ENCODE results near the gene RHOC.
A peak's percentile ranks its signal among the peaks of the same experiment; 100 is the strongest.

The RHOC gene

DNA sequence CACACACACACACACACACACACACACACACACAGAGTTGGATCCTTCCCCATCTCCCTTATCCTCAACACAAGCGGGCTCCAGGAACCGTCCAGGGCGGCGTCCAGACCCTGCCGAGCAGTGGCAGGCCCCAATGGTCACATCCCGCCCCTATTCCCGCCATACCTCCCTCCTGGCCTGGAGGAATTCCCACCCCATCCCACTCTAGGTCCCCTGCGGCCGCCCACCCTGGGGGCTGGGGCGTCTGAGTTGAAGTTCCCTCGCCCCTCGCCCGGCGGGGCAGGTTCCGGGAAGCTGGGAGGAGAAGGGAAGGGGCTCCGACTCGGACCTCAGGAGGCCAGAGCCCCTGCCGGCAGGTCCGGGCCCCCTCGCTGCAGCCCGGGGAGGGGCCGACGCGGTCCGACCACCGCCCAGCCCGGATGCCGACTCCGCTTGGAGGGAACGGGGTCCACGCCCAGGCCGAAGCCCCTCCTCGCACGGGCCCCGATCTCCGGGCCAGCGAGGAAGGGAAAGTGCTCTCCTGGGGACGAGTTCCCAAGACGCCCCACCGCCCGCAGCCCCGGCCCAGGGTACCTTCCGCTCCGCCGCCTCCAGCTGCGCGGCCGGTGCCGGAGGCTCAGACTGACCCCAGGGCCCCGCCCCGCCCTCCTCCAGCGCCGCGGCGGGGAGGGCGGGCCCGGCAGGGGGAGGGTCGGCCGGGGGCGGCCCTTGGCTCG lies at the start of gene RHOC:
RHOC (minus strand) TSS at position 623 of the 716 bp plus-strand sequence. CDS start 3,328 bp downstream, outside the sequence.
- TF ChIP-seq, protein P1, sequence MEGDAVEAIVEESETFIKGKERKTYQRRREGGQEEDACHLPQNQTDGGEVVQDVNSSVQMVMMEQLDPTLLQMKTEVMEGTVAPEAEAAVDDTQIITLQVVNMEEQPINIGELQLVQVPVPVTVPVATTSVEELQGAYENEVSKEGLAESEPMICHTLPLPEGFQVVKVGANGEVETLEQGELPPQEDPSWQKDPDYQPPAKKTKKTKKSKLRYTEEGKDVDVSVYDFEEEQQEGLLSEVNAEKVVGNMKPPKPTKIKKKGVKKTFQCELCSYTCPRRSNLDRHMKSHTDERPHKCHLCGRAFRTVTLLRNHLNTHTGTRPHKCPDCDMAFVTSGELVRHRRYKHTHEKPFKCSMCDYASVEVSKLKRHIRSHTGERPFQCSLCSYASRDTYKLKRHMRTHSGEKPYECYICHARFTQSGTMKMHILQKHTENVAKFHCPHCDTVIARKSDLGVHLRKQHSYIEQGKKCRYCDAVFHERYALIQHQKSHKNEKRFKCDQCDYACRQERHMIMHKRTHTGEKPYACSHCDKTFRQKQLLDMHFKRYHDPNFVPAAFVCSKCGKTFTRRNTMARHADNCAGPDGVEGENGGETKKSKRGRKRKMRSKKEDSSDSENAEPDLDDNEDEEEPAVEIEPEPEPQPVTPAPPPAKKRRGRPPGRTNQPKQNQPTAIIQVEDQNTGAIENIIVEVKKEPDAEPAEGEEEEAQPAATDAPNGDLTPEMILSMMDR (IDR thresholded peaks at IDR 0.05; ENCODE audit: low read depth, low read length), result no peak

DNA sequence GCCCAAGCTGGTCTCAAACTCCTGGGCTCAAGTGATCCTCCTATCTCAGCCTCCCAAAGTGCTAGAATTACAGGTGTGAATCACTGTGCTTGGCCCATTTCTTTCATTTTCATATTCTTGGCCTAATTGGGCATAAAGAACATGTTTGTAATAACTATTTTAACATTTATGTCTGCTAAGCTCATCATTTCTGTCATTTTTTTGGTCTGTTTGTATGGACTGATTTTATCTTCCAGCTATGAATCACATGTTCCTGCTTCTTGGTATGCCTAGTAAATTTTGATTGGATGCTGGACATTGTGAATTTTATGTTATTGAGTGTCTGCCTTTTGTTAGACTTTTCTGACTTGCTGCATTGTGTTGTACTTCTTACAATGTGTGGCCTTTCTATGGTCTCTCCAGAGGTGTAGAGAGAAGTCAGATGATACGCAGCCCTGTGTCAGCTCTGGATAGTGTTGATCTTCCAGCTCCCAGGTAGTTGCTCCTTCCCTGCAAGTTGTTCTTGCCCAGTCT lies 47.2 kb upstream of the RHOC start:
- no peak overlapping the region for H3K4me3 ChIP-seq (ENCODE audit: low read depth, low read length)
- in situ Hi-C loops (cut with HindIII; ENCODE audit: low sequenced_read_pairs), result no loop called here
- no peak for DNase-seq (ENCODE audit: low read depth, low spot score)
- TF ChIP-seq, protein P1 (IDR thresholded peaks at IDR 0.05; ENCODE audit: low read depth, low read length), result no peak

More for the DNA sequence above, at the start of gene RHOC:
- in situ Hi-C loops (cut with HindIII; ENCODE audit: low sequenced_read_pairs), result no loop called here
- DNase-seq (ENCODE audit: low read depth, low spot score), result peak; percentile 69
- peak within 1 kb of the TSS; percentile 92 for H3K4me3 ChIP-seq (ENCODE audit: low read depth, low read length)

DNA sequence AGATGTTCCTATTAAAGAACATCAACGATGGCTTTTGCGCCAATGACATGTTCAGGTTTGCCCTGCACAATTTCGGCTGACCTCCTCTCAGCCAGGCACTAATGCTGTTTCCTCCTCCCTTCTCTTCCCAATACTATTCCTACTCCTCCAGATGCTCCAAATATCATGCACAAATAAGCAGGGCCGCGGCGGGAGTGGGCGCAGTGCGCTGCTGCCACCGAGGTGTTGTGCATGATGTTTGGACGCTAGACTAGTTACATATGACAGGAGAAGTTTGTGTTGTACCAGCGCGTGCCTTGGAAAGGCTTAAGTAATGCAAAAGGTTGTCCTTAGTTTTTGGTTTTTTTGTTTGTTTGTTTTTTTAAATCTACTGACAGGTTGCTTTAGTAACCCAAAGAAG lies 41.5 kb upstream of the RHOC start:
- no peak overlapping the region for H3K4me3 ChIP-seq (ENCODE audit: low read depth, low read length)
- TF ChIP-seq, protein P1 (IDR thresholded peaks at IDR 0.05; ENCODE audit: low read depth, low read length), result no peak
- in situ Hi-C loops (cut with HindIII; ENCODE audit: low sequenced_read_pairs), result no loop called here
- no peak for DNase-seq (ENCODE audit: low read depth, low spot score)

DNA sequence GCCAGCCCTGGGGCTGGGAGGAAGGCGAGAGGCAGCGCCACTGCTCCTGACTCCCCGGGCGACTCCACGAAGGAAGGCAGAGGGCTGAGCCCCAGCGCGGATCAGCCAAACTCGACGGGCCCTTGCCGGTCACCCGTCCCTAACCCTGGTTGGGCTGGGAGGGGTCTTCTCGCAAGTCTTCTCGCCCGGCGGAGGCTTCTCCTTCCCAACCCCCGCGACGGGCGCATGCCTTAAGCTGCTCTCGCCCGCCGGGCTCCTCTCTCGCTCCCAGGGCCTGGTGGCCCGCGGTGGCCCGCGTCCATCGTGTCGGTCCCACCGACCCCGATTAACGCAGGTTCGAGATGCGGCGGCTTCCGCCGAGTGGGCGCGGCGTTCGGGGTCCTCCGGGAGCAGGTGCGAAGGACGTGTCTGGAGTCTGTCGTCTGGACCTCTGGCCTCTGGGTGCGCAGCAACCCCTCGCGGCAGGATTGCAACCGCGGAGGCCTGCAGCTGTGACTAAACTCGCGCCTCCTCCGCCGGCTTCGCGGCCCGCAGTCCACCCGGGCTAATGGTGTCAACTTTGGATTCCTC lies 37.2 kb upstream of the RHOC start:
- H3K4me3 ChIP-seq (ENCODE audit: low read depth, low read length), result peak overlapping the region; percentile 26
- in situ Hi-C loops (cut with HindIII; ENCODE audit: low sequenced_read_pairs), result no loop called here
- DNase-seq (ENCODE audit: low read depth, low spot score), result peak; percentile 43
- TF ChIP-seq, protein P1 (IDR thresholded peaks at IDR 0.05; ENCODE audit: low read depth, low read length), result peak; percentile 57

DNA sequence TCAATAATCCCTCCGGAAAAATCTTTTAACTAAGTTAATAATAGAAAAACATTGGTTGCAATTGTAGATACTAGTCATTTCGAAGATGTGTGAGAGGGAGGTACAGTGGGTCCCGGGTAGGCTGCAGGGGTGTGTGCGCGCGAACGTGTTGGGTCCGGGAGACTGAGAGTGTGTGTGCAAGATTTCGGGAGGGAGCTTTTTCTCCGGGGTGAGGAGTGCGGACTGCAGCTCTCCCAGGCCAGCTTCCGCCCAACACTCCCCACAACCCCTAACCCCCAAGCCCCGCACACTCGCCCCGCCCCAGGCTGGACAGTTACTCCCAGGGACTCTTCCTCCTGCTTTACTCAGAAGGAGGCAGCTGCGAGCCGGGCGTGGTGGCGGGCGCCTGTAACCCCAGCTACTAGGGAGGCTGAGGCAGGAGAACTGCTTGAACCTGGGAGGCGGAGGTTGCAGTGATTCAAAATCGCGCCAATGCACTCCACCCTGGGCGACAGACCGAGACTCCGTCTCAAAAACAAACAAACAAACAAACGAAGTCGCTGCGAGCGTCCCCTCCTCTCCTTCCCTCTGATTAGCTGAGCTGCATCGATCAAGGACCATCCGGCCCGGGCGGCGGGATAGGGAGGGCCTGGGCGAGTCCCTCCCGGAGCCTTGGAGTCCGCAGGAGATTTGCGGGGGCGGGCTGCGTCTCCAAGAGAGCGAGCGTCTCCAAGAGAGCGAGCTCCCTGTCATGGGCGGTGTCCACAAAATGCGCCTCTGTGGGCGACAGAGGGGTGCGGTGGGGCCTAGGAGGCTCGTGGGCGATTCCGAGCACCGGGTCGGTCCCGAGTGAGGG lies 36.5 kb upstream of the RHOC start:
- TF ChIP-seq, protein P1 (IDR thresholded peaks at IDR 0.05; ENCODE audit: low read depth, low read length), result no peak
- H3K4me3 ChIP-seq (ENCODE audit: low read depth, low read length), result peak overlapping the region; percentile 26
- no peak for DNase-seq (ENCODE audit: low read depth, low spot score)
- in situ Hi-C loops (cut with HindIII; ENCODE audit: low sequenced_read_pairs), result no loop called here

DNA sequence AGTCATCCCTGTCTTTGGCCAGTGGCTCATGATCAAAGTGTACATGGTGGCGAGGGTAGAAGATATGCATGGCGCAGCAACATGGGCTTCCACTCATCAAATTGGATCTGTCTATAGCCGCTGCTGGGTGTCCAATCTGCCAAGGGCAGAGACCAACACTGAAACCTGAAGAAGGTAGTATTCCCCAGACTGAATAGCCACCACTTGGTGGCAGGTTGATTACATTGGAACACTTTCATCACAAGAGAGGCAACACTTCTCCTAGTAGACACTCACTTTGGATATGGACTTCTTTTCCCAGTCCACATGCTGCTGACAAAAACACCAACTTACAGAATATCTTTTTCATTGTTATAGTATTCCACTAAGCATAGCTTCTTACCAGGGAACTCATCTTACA lies 30.6 kb upstream of the RHOC start:
- H3K4me3 ChIP-seq (ENCODE audit: low read depth, low read length), result no peak overlapping the region
- DNase-seq (ENCODE audit: low read depth, low spot score), result no peak
- TF ChIP-seq, protein P1 (IDR thresholded peaks at IDR 0.05; ENCODE audit: low read depth, low read length), result no peak
- in situ Hi-C loops (cut with HindIII; ENCODE audit: low sequenced_read_pairs), result no loop called here

Measured in astrocyte of the spinal cord (primary cell).